Mucosa of rectum (tissue), 2 donors: ENCODE data around the gene ERCC1.
A peak's percentile ranks its signal among the peaks of the same experiment; 100 is the strongest.
"Not testable (repeated sequence)": the region's sequence is repeated elsewhere in the genome, so short reads cannot be mapped to it uniquely, and the experiment has no call there.

Experiments
- H3K27ac ChIP-seq, 2 donors: one replicate each; pipeline ENCODE4 v1.7.0; 2013; ENCODE audit warnings: inconsistent platforms in 2 of 2, low read depth in 2 of 2, low read length in 2 of 2
- H3K27me3 ChIP-seq, 2 donors: one replicate each; pipeline ENCODE4 v1.7.0; 2013; ENCODE audit warnings: low read length in 2 of 2; ENCODE audit not compliant: control insufficient read depth in 2 of 2, insufficient read depth in 2 of 2
- H3K36me3 ChIP-seq, 2 donors: one replicate each; pipeline ENCODE4 v1.7.0; 2013; ENCODE audit warnings: low read length in 2 of 2; ENCODE audit not compliant: control insufficient read depth in 2 of 2, insufficient read depth in 2 of 2
- H3K4me1 ChIP-seq, 2 donors: one replicate each; pipeline ENCODE4 v1.7.0; 2013; ENCODE audit warnings: low read length in 2 of 2, mild to moderate bottlenecking in 1 of 2; ENCODE audit not compliant: control insufficient read depth in 2 of 2, insufficient read depth in 2 of 2
- H3K4me3 ChIP-seq, 2 donors: one replicate each; pipeline ENCODE4 v1.7.0; 2013; ENCODE audit warnings: low read length in 2 of 2
- H3K9ac ChIP-seq, 2 donors: one replicate each; pipeline ENCODE4 v1.7.0; 2013; ENCODE audit warnings: low read length in 2 of 2, low read depth in 1 of 2, mild to moderate bottlenecking in 1 of 2
- H3K9me3 ChIP-seq, 2 donors: one replicate each; pipeline ENCODE4 v1.7.0; 2013; ENCODE audit warnings: low read length in 2 of 2; ENCODE audit not compliant: control insufficient read depth in 2 of 2
- donor health status: healthy.
- donor health status: Normal muscosa, but diverticular disease.

Gene ERCC1

DNA sequence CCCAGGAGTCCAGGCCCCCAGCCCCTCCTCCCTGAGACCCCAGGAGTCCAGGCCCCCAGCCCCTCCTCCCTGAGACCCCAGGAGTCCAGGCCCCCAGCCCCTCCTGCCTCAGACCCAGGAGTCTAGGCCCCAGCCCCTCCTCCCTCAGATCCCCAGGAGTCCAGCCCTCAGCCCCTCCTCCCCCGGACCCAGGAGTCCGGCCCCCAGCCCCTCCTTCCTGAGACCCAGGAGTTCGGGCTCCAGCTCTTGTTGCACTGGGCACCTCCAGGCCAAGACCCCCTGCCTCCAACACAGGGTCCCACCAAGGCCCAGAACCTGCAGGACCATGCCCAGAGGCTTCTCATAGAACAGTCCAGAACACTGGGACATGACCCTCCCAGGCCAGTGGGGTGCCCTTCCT is 3.8 kb downstream of the ERCC1 start:
- H3K36me3 ChIP-seq, result peaks cover 4 to 18% of the 10 kb centered on the region in 2 donors

DNA sequence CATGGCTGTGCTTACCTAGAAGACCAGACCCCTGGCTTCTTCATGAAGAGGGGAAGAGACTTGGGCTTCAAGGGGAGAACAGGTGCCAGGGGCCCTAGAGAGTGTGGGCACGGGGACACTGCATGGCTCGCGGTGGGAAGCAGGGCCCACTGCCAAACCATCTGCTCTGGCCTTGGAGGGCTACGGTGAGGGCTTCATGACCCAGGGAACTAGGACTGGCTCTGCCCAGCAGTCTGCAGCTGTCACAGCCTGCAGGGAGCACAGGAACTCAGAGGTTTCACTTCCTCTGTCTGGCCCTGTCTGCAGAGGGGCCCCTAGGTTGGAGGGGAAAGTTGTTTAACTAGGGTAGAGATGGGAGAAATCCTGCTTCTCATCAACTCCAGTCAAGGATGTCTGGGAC is 4.3 kb downstream of the ERCC1 start:
- H3K36me3 ChIP-seq, result peaks cover 7 to 22% of the 10 kb centered on the region in 2 donors
- no peaks in the 10 kb centered on the region for H3K9me3 ChIP-seq
- no peaks in the 10 kb centered on the region for H3K27me3 ChIP-seq
- no peak overlapping the region for H3K4me3 ChIP-seq
- H3K4me1 ChIP-seq, result peaks cover 18 to 19% of the 10 kb centered on the region in 2 donors
- H3K9ac ChIP-seq, result no peak overlapping the region
- H3K27ac ChIP-seq, result peak overlapping the region in 1 of 2 donors; percentile 52

More for the DNA sequence above, 3.8 kb downstream of the ERCC1 start:
- H3K27ac ChIP-seq, result peak overlapping the region in 1 of 2 donors; percentile 52
- no peak overlapping the region for H3K9ac ChIP-seq
- no peaks in the 10 kb centered on the region for H3K27me3 ChIP-seq
- peaks cover 22 to 23% of the 10 kb centered on the region in 2 donors for H3K4me1 ChIP-seq
- no peak overlapping the region for H3K4me3 ChIP-seq
- no peaks in the 10 kb centered on the region for H3K9me3 ChIP-seq

DNA sequence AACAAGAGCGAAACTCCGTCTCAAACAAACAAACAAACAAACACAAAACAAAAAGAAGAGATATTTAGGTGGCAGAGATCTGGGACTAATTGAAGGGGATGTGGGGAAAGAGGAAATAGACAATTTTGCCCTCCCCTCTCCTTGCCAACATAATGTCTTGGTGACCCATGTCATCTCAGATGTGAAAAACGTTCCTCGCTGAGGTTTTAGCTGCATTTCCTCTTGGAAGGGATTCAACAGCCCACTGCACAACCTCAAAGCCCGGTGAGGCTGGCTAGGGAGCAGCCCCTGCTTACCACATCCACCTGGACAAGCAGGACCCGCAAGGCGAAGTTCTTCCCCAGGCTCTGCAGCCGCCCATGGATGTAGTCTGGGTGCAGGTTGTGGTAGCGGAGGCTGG is 4.9 kb downstream of the ERCC1 start:
- Histone ChIP-seq H3K4me3 (no peak overlapping the region), H3K27ac (peak overlapping the region in 1 of 2 donors; percentile 52), H3K4me1 (peaks cover 13% of the 10 kb centered on the region in 2 donors), H3K27me3 (no peaks in the 10 kb centered on the region), H3K9me3 (no peaks in the 10 kb centered on the region), H3K9ac (no peak overlapping the region), H3K36me3 (peaks cover 9 to 28% of the 10 kb centered on the region in 2 donors)

DNA sequence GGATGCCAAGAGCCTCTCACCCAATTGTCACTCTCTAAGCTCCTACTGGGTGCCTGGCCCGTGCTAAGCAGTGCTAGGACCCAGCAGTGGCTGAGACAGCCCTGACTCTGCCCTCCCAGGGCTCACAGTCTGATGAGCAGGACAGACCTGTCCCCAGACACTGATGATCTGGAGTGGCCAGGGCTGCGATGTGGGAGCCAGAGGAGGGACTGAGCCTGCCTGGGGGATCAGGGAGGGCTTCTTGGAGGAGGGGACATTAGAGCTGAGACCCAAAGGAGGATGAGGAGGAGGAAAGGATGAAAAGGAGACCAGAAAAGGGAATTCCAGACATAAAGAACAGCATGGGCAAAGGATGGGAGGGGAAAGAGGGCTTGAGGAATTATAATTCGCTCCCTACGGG is 6.6 kb downstream of the ERCC1 start:
- H3K27ac ChIP-seq, result no peak overlapping the region
- H3K4me1 ChIP-seq, result peaks cover 4 to 5% of the 10 kb centered on the region in 2 donors
- no peaks in the 10 kb centered on the region for H3K27me3 ChIP-seq
- H3K4me3 ChIP-seq, result no peak overlapping the region
- peaks cover 11 to 36% of the 10 kb centered on the region in 2 donors for H3K36me3 ChIP-seq
- no peak overlapping the region for H3K9ac ChIP-seq
- no peaks in the 10 kb centered on the region for H3K9me3 ChIP-seq

DNA sequence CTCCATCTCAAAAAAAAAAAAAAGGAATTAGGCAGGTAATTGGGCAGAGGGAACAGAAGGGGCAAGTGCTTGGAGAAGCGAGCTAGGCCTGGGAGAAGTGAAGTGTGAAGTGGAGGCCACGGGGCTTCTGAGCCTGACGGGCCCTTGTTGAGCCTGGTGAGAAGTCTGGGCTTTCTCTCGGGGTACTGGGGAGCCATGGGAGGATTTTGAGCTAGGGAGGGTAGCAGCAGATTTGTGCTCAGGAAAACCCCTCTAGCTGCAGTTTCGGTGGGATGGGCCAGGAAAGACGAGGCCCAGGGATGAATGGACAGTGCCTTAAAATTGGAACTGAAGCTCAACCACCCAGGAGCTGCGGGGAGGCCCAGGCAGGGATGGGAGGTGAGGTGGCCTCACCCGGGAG is 9.2 kb downstream of the ERCC1 start:
- no peak overlapping the region for H3K9ac ChIP-seq
- H3K27ac ChIP-seq, result no peak overlapping the region
- peaks cover 0 to 5% of the 10 kb centered on the region in 2 donors for H3K4me1 ChIP-seq
- H3K27me3 ChIP-seq, result no peaks in the 10 kb centered on the region
- no peaks in the 10 kb centered on the region for H3K9me3 ChIP-seq
- H3K36me3 ChIP-seq, result peaks cover 11 to 30% of the 10 kb centered on the region in 2 donors
- H3K4me3 ChIP-seq, result no peak overlapping the region

DNA sequence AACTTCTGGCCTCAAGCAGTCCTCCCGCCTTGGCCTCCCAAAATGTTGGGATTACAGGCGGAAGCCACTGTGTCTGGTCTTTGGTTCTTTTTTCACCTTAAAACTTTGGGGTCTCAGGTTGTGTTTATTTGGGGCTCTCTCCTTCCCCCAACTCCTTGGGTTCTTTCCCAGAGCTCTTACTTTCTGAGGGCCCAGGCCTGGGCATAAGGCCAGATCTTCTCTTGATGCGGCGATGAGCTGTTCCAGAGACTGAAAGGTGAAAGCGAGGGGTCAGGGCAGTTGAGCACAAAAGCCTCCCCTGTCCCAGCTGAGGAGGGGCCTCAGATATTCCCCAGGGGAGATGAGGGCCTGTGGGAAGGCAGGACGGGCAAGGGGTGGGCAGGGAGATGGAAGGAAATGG is 10.2 kb downstream of the ERCC1 start:
- H3K27ac ChIP-seq, result no peak overlapping the region
- H3K36me3 ChIP-seq, result peaks cover 11 to 24% of the 10 kb centered on the region in 2 donors
- no peak overlapping the region for H3K4me3 ChIP-seq
- no peaks in the 10 kb centered on the region for H3K4me1 ChIP-seq
- no peaks in the 10 kb centered on the region for H3K9me3 ChIP-seq
- H3K9ac ChIP-seq, result no peak overlapping the region
- no peaks in the 10 kb centered on the region for H3K27me3 ChIP-seq

DNA sequence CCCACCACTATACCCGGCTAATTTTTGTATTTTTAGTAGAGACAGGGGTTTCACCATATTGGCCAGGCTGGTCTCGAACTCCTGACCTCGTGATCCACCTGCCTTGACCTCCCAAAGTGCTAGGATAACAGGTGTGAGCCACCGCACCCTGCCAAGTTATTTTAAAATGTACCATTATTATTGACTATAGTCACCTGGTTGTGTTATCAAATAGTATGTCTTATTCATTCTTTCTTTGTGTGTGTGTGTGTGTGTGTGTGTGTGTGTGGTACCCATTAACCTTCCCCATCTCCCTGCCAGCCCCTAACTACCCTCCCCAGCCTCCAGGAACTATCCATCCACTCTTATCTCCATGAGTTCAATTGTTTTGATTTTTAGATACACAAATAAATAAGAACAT is 13.4 kb downstream of the ERCC1 start:
- not testable (repeated sequence) for H3K27ac ChIP-seq, H3K9ac ChIP-seq, H3K4me3 ChIP-seq, H3K27me3 ChIP-seq, H3K9me3 ChIP-seq
- H3K36me3 ChIP-seq, result peaks cover 7 to 20% of the 10 kb centered on the region in 2 donors
- H3K4me1 ChIP-seq, result peaks cover 11 to 17% of the 10 kb centered on the region in 2 donors

DNA sequence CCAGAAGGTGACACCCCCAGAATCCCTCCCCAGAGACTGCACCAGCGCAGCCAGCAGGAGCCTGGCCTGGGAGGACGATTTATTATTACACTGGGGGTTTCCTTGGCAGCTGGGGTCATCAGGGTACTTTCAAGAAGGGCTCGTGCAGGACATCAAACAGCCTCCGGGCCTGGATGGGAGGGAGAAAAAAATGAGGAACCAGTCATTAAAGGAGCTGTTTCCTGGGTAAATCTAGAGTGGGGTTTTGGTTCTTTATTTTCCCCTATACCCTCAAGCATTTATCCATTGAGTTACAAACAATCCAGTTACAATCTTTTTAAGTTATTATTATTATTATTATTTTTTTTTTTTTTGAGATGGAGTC is 14.2 kb downstream of the ERCC1 start:
- H3K9ac ChIP-seq, result no peak overlapping the region
- H3K36me3 ChIP-seq, result peaks cover 5 to 17% of the 10 kb centered on the region in 2 donors
- H3K27ac ChIP-seq, result no peak overlapping the region
- no peaks in the 10 kb centered on the region for H3K27me3 ChIP-seq
- no peak overlapping the region for H3K4me3 ChIP-seq
- H3K9me3 ChIP-seq, result no peaks in the 10 kb centered on the region
- peaks cover 17 to 24% of the 10 kb centered on the region in 2 donors for H3K4me1 ChIP-seq

DNA sequence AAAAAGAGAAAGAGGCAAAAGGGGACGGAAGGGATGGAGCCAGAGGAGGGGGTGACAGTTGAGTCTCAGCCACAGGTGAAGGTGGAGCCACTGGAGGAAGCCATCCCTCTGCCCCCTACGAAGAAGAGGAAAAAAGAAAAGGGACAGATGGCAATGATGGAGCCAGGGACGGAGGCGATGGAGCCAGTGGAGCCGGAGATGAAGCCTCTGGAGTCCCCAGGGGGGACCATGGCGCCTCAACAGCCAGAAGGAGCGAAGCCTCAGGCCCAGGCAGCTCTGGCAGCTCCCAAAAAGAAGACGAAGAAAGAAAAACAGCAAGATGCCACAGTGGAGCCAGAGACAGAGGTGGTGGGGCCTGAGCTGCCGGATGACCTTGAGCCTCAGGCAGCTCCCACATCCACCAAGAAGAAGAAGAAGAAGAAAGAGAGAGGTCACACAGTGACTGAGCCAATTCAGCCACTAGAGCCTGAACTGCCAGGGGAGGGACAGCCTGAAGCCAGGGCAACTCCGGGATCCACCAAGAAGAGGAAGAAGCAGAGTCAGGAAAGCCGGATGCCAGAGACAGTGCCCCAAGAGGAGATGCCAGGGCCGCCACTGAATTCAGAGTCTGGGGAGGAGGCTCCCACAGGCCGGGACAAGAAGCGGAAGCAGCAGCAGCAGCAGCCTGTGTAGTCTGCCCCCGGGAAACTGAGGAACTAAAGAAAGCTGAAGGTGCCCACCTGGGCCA is 14.7 kb downstream of the ERCC1 start:
- no peak overlapping the region for H3K4me3 ChIP-seq
- H3K27ac ChIP-seq, result no peak overlapping the region
- no peaks in the 10 kb centered on the region for H3K9me3 ChIP-seq
- H3K36me3 ChIP-seq, result peaks cover 4 to 12% of the 10 kb centered on the region in 2 donors
- H3K4me1 ChIP-seq, result peaks cover 22 to 29% of the 10 kb centered on the region in 2 donors
- H3K27me3 ChIP-seq, result no peaks in the 10 kb centered on the region
- H3K9ac ChIP-seq, result no peak overlapping the region

DNA sequence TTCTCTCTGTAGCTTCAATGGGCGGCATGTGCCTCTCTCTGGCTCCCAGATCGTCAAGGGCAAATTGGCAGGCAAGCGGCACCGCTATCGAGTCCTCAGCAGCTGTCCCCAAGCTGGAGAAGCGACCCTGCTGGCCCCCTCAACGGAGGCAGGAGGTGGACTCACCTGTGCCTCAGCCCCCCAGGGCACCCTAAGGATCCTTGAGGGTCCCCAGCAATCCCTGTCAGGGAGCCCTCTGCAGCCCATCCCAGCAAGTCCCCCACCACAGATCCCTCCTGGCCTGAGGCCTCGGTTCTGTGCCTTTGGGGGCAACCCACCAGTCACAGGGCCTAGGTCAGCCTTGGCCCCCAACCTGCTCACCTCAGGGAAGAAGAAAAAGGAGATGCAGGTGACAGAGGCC is 15.6 kb downstream of the ERCC1 start:
- Histone ChIP-seq H3K27ac (no peak overlapping the region), H3K9ac (no peak overlapping the region), H3K4me1 (peaks cover 30 to 37% of the 10 kb centered on the region in 2 donors), H3K4me3 (no peak overlapping the region), H3K36me3 (peaks cover 0 to 7% of the 10 kb centered on the region in 2 donors), H3K9me3 (no peaks in the 10 kb centered on the region), H3K27me3 (no peaks in the 10 kb centered on the region)
